Muscle of leg (tissue), 11 donors: ENCODE data around the gene KRT82. TPM values are rescaled to one million over a fixed set of nuclear protein-coding genes. Genes with fewer than 3 reads are reported as not detected.

Experiments
- DNase-seq: peaks from one replicate; pipeline ENCODE4 v3.0.0; 2013
- H3K27ac ChIP-seq: one replicate; pipeline ENCODE4 v1.5.1; 2013; ENCODE audit warnings: mild to moderate bottlenecking, low read length, control low read depth
- H3K27me3 ChIP-seq: one replicate; pipeline ENCODE4 v1.6.1; 2013; ENCODE audit warnings: low read length; ENCODE audit not compliant: control insufficient read depth, insufficient read depth
- H3K36me3 ChIP-seq: one replicate; pipeline ENCODE4 v1.6.1; 2013; ENCODE audit warnings: low read length; ENCODE audit not compliant: control insufficient read depth, insufficient read depth
- H3K4me1 ChIP-seq: one replicate; pipeline ENCODE4 v1.6.1; 2013; ENCODE audit warnings: low read length; ENCODE audit not compliant: control insufficient read depth, insufficient read depth
- H3K4me3 ChIP-seq: one replicate; pipeline ENCODE4 v1.5.1; 2013; ENCODE audit warnings: low read length, control low read depth
- H3K9me3 ChIP-seq: replicated peaks from 2 replicates; pipeline ENCODE4 v1.6.1; 2013; ENCODE audit warnings: low read depth, low read length; ENCODE audit not compliant: control insufficient read depth
- WGBS: methylation state at CpG from one replicate; pipeline ENCODE4 v1.1.5; 2013; ENCODE audit warnings: missing lambda C conversion rate; ENCODE audit not compliant: insufficient coverage; 5-methylcytosine and 5-hydroxymethylcytosine counted together
- polyA plus RNA-seq, 8 donors: library from polyadenylated mRNA; unstranded; fragments of 120-200 nt; gene quantifications; one replicate each; pipeline versions ENCODE4 v1.2.1 to v1.2.3, GENCODE V29; 2013; ENCODE audit warnings: inconsistent platforms in 1 of 8, low replicate concordance in 1 of 8; ENCODE audit not compliant: insufficient read length in 8 of 8, insufficient read depth in 1 of 8
- total RNA-seq: library from RNA; stranded (reverse); fragments of 120-200 nt; gene quantifications from one replicate; pipeline ENCODE4 v1.2.4, GENCODE V29; 2013

Gene KRT82
- total and polyA plus RNA-seq, 9 donors, result not detected

DNA sequence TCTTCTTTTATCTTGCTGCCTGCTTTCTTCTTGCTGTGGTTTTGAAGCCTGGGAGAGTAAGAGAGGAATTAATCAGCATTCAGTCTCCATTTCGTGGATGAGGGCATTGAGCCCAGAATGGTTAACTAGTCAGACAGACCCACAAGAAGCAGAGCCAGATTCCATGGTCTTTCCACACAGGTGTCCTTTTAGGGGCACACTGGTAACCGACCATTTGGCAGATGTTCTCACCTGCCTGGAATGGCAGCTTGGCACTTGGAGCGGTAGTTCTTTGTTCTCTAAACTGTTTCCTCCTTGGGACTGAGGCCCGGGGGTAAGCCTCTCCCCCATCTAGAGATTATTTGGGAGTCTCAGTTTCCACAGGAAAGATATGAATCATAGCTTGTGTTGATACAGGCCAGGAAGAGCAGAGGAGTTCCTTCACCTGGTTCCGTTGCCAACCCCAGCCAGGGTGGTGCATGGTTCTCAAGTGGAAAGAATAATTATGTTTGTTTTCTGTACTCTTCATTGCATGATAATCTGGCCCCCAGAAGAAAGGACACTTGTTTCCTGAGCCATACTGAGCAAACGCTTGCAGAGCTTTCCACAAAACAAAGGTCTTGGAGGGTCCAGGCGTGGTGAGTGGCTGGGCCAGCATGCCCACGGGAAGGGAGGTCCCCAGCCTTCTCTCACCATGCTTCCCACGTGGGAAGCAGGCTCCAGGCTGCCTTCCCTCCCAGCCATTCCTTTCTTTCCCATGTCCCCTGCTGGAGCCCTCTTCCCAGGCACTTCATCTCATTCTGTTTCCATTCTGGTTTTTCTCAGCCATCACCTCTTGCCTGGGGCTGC is 30.1 kb upstream of the KRT82 start:
- 55% methylated on average over 6 of the region's 9 CpGs for WGBS
- Histone ChIP-seq H3K4me1 (no peaks in the 10 kb centered on the region), H3K27me3 (peaks cover 11% of the 10 kb centered on the region), H3K9me3 (no peaks in the 10 kb centered on the region), H3K36me3 (no peaks in the 10 kb centered on the region), H3K4me3 (no peak overlapping the region), H3K27ac (no peak overlapping the region)
- DNase-seq, result no peak

DNA sequence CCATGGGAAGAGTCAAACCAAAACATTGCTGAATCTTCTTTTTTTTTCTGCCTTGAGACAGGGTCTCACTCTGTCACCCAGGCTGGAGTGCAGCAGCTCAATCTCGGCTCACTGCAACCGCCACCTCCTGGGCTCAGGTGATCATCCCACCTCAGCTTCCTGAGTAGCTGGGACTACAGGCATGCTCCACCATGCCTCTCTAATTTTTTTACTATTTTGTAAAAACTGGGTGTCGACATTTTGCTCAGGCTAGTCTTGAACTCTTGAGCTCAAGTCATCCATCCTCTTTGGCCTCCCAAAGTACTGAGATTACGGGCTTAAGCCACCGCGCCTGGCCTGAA is 29.5 kb upstream of the KRT82 start:
- peaks cover 15% of the 10 kb centered on the region for H3K27me3 ChIP-seq
- H3K27ac ChIP-seq, result no peak overlapping the region
- no peaks in the 10 kb centered on the region for H3K9me3 ChIP-seq
- H3K4me3 ChIP-seq, result no peak overlapping the region
- 86% methylated on average over 5 of the region's 6 CpGs for WGBS
- no peak for DNase-seq
- H3K4me1 ChIP-seq, result no peaks in the 10 kb centered on the region
- H3K36me3 ChIP-seq, result no peaks in the 10 kb centered on the region

DNA sequence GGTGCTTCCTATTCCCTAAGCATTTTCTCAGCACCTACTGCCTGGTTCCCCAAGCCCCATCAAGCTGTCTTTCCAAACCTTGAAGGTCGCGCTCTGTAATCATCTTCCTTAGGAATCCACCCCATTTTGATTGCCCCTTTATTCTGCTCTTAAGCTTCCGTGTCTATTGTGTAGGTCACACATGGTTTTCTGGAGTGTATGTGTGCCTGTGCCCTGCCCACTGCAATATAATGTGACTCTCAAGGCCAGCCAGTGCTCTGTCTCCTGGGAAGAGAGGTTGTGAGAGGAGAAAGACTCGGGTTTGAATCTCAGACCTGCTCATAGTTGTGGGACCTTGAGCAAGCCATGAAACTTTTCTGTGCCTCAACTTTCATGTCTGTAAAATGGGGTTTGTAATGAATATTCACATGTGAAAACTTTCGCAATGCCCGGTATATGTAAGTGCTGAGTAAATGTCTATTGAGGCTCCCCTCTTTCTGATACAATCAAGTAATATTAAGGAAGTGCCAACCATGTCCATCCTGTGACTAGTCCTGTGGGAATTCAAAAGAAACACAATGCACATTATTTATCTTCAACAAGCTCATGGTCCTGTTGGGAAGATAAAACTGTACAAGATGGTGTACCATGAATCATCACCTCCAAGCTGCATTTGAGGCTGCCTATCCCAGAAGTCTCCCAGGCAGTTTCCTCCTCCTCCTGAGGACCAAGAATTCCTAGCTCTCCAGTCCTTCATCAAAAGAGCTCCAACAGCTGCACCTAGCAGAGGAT is 28.8 kb upstream of the KRT82 start:
- Histone ChIP-seq H3K4me1 (no peaks in the 10 kb centered on the region), H3K27me3 (peaks cover 14% of the 10 kb centered on the region), H3K9me3 (no peaks in the 10 kb centered on the region), H3K36me3 (no peaks in the 10 kb centered on the region), H3K27ac (no peak overlapping the region), H3K4me3 (no peak overlapping the region)
- no CpG with 5 or more reads among the region's 6 CpGs for WGBS
- DNase-seq, result no peak

GRCh38 chr12:52434081-52434733 is 28.1 kb upstream of the KRT82 start, which contains the start of gene KRT75:
TSS of gene KRT75 (minus strand) at chr12:52434371. CDS start at chr12:52434304, 67 bp downstream.
- Histone ChIP-seq H3K4me1 (no peaks in the 10 kb centered on the region), H3K27me3 (peaks cover 19% of the 10 kb centered on the region)

DNA sequence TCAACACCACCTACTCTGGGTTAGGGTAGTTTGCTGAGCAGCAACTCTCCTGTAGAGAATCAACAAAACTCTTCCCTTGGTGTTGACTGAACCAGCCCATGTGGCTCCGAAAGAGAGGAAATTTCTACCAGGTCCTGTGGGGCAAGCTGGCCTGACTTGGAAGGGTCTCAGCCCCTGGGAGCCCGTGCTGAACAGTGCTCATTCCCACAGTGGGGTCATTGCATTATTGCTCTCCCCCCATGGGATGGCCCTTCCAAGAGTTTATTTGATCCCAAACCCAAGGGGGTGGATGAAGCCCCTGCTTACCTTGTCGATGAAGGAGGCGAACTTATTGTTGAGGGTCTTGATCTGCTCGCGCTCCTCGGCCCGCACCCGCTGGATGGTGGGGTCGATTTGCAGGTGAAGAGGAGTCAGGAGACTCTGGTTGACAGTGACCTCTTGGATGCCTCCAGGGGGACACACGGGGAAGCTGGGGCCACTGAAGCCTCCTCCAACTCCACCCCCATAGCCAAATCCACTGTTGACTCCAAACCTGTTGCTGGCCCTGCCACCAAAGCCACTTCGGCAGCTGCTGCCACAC is 27.5 kb upstream of the KRT82 start:
- no peak for DNase-seq
- Histone ChIP-seq H3K27me3 (peaks cover 19% of the 10 kb centered on the region), H3K4me1 (no peaks in the 10 kb centered on the region), H3K9me3 (no peaks in the 10 kb centered on the region), H3K4me3 (no peak overlapping the region), H3K36me3 (no peaks in the 10 kb centered on the region), H3K27ac (no peak overlapping the region)
- 82% methylated on average over 7 of the region's 12 CpGs for WGBS

More at GRCh38 chr12:52434081-52434733, 28.1 kb upstream of the KRT82 start, which contains the start of gene KRT75:
- Histone ChIP-seq H3K27ac (no peak within 1 kb of the TSS), H3K36me3 (no peaks in the 10 kb centered on the region), H3K9me3 (no peaks in the 10 kb centered on the region), H3K4me3 (no peak within 1 kb of the TSS)
- WGBS, result 87% methylated on average over 16 of the region's 20 CpGs
- no peak for DNase-seq

DNA sequence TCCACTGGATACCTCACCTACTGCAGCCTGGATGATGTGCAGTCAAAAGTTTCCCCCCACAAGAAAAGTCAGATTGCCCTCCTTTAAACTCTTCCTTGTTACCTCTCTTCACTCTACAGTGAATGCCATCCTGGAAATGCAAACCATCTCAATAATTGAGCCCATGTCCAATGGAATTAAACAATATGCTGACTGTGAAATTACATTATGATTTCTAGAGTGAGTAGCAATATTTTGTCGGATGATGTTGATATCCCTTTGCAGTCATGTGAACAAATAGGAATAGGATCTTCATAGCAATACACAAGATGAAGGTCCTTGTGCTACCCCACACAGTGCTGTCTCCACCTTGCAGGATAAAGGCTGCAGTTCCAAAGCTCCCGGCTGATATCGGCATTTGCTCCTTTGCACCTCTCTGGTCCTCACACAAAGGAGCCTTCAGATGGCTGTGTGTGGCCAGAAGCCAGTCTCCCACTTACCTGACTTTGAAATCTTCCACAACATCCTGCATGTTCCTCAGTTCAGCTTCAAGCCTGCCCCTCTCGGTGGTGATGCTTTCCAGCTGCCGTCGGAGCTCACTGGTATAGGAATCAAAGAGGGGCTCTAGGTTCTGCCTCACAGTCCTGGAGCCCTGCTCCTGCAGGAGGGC is 26.5 kb upstream of the KRT82 start:
- DNase-seq, result no peak
- Histone ChIP-seq H3K27me3 (peaks cover 19% of the 10 kb centered on the region), H3K9me3 (no peaks in the 10 kb centered on the region), H3K36me3 (no peaks in the 10 kb centered on the region), H3K4me3 (no peak overlapping the region), H3K4me1 (no peaks in the 10 kb centered on the region), H3K27ac (no peak overlapping the region)
- WGBS, result 81% methylated on average over 4 of the region's 6 CpGs

DNA sequence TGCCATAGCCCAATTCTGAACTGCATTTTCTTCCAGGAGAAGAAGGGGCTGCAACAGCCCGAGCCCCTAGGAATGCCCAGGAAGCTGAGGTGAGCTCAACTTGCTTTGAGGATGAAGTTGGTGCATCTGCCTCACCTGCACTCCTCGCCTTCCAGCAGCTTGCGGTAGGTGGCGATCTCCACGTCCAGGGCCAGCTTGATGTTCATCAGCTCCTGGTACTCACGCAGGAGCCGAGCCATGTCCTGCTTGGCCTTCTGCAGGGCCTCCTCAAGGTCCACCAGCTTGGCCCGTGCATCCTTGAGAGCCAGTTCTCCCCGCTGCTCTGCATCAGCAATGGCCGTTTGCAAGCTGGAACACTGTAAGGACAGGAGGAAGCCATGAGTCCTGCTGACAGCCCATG is 22.0 kb upstream of the KRT82 start:
- H3K4me1 ChIP-seq, result peaks cover 9% of the 10 kb centered on the region
- DNase-seq, result no peak
- 76% methylated on average over 10 of the region's 10 CpGs for WGBS
- peaks cover 19% of the 10 kb centered on the region for H3K27me3 ChIP-seq
- H3K9me3 ChIP-seq, result no peaks in the 10 kb centered on the region
- no peak overlapping the region for H3K4me3 ChIP-seq
- H3K36me3 ChIP-seq, result no peaks in the 10 kb centered on the region
- no peak overlapping the region for H3K27ac ChIP-seq

DNA sequence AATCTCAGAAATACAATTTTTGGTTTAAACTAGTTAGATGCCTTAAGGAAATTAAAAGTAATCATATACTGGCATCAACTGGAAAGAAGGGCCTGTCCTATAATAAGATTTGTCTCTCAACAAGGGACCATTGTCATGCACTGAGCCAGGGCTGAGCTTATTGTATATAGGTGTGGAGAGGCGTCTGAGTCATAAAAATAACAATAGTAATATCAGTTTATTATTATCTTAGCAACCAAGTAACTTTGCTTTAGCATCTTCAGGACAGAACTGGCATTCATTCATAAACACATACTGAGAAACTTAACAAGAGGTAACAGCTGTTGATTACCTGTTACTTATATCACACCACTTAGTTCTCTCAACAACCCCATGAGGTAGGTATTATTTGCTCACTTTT is 20.9 kb upstream of the KRT82 start:
- no peak for DNase-seq
- H3K36me3 ChIP-seq, result no peaks in the 10 kb centered on the region
- H3K27ac ChIP-seq, result no peak overlapping the region
- no peaks in the 10 kb centered on the region for H3K9me3 ChIP-seq
- H3K4me1 ChIP-seq, result peaks cover 11% of the 10 kb centered on the region
- H3K4me3 ChIP-seq, result no peak overlapping the region
- no CpG with 5 or more reads among the region's 1 CpG for WGBS
- H3K27me3 ChIP-seq, result peaks cover 19% of the 10 kb centered on the region

DNA sequence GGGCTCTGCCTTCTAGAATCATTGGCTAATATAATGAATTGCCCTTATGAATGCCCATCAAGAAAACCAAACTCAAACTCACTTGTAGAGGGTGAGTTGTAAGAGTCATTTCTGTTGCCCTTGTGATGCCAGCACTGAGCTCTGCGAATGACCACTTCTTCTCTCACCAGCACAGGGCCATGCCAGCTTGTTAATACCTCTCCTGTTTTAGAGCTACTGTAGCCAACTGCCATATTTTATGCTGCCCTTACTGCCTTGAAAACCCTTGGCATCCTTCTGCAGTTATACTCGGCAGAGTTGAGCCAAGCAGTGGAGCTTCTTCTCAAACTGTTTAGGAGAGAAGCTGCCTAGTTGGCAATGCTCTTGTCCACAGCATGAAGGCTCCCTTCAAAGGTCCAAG is 19.9 kb upstream of the KRT82 start:
- no peak for DNase-seq
- WGBS, result 89% methylated on average over 2 of the region's 2 CpGs
- Histone ChIP-seq H3K4me1 (peaks cover 11% of the 10 kb centered on the region), H3K9me3 (no peaks in the 10 kb centered on the region), H3K27me3 (peaks cover 15% of the 10 kb centered on the region), H3K36me3 (no peaks in the 10 kb centered on the region), H3K27ac (no peak overlapping the region), H3K4me3 (no peak overlapping the region)
